Measurements from ENCODE around the gene REPIN1. TPM values are rescaled to one million over a fixed set of nuclear protein-coding genes. Genes with fewer than 3 reads are reported as not detected.

REPIN1 gene
- total and polyA plus RNA-seq, 4 donors, result 17.1 to 118 (median 55.1) TPM

GRCh38 chr7:150397346-150398107 is 28.9 kb downstream of the REPIN1 start:
- DNase-seq (ENCODE audit: low spot score), result no peak
- no peaks in the 10 kb centered on the region for H3K9me3 ChIP-seq (ENCODE audit: control insufficient read depth in 4 of 4, low read length in 3 of 4)
- H3K9ac ChIP-seq (ENCODE audit: low read depth in 1 of 2, low read length in 2 of 2), result no peak overlapping the region
- no peaks in the 10 kb centered on the region for H3K4me1 ChIP-seq (ENCODE audit: control insufficient read depth in 4 of 4, insufficient read depth in 4 of 4, low read length in 3 of 4)
- 96% methylated on average over 91 of the region's 91 CpGs for WGBS
- H3K27me3 ChIP-seq (ENCODE audit: control insufficient read depth in 4 of 4, insufficient read depth in 4 of 4, low read length in 3 of 4), result no peaks in the 10 kb centered on the region
- TF ChIP-seq RAD21 (IDR thresholded peaks at IDR 0.05) (no peak), HNF4G (IDR thresholded peaks at IDR 0.05) (no peak), REST (IDR thresholded peaks at IDR 0.05) (no peak), FOXA1 (IDR thresholded peaks at IDR 0.05) (no peak), NR2F2 (IDR thresholded peaks at IDR 0.05) (no peak), FOXA2 (IDR thresholded peaks at IDR 0.05) (no peak), RXRA (IDR thresholded peaks at IDR 0.05) (no peak), EGR1 (IDR thresholded peaks at IDR 0.05; ENCODE audit: low read depth in 2 of 2) (no peak), YY1 (IDR thresholded peaks at IDR 0.05) (no peak), HNF4A (conservative IDR thresholded peaks at IDR 0.05) (no peak), JUND (IDR thresholded peaks at IDR 0.05) (no peak), ZBTB33 (IDR thresholded peaks at IDR 0.05) (no peak), CTCF (IDR thresholded peaks at IDR 0.05; ENCODE audit: low read depth, low read length, missing input control) (no peak), ATF3 (IDR thresholded peaks at IDR 0.05) (no peak), SP1 (IDR thresholded peaks at IDR 0.05) (no peak), TAF1 (conservative IDR thresholded peaks at IDR 0.05) (no peak), MAX (IDR thresholded peaks at IDR 0.05) (no peak), GABPA (IDR thresholded peaks at IDR 0.05 in 1 of 2, conservative IDR thresholded peaks at IDR 0.05 in 1 of 2) (no peak)
- no peak overlapping the region for H3K4me3 ChIP-seq (ENCODE audit: low read depth in 1 of 3, low read length in 3 of 3)
- H3K27ac ChIP-seq (ENCODE audit: low read depth in 1 of 2, low read length in 2 of 2), result no peak overlapping the region
- peaks cover 0 to 4% (median 0%) of the 10 kb centered on the region in 4 donors for H3K36me3 ChIP-seq (ENCODE audit: control insufficient read depth in 4 of 4, insufficient read depth in 3 of 4, low read depth in 1 of 4, low read length in 3 of 4)
